ENCODE data around the gene SPATS2. TPM values are rescaled to one million over a fixed set of nuclear protein-coding genes. Genes with fewer than 3 reads are reported as not detected.

SPATS2 gene
- total and polyA plus RNA-seq, 10 of the 15 experiments (the other 5 are each of a cell fraction or from before 2014, with no cell fraction given) = 9.0 to 54.2 (median 27.5) TPM

- TF ChIP-seq ZBTB11 (CRISPR knock-in tag; IDR thresholded peaks at IDR 0.05) (no peak), SIN3A (IDR thresholded peaks at IDR 0.05; ENCODE audit: low read depth, low read length) (no peak), SIX5 (IDR thresholded peaks at IDR 0.05; ENCODE audit: low read depth, low read length, severe bottlenecking) (no peak), MYC (IDR thresholded peaks at IDR 0.05; ENCODE audit: insufficient read depth, insufficient read length, insufficient replicate concordance, low read length, severe bottlenecking) (no peak), MLLT1 (IDR thresholded peaks at IDR 0.05) (no peak), ZBED1 (IDR thresholded peaks at IDR 0.05; ENCODE audit: borderline replicate concordance) (no peak), RCOR1 (conservative IDR thresholded peaks at IDR 0.05; ENCODE audit: low read depth, low read length) (no peak)
Observed at GRCh38 chr12:49358483-49359141, 8.7 kb upstream of the SPATS2 start (continued).
